Stimulated activated CD8-positive, alpha-beta memory T cell treated with anti-CD3 and anti-CD28 coated beads, Interleukin-15, amount 100 ng/mL, for 1 hour (primary cell): ENCODE data around the gene DOCK7.

ENCODE experiments used
- DNase-seq: peaks from one replicate; pipeline ENCODE4 v3.0.0-alpha.2; 2020; ENCODE audit warnings: low read depth

The DOCK7 gene

GRCh38 chr1:62450301-62450700 lies 237.9 kb downstream of the DOCK7 start:
- DNase-seq = no peak

- DNase-seq = no peak
Observed at GRCh38 chr1:62448221-62448933, 239.8 kb downstream of the DOCK7 start.

GRCh38 chr1:62444701-62445100 lies 243.5 kb downstream of the DOCK7 start:
- DNase-seq = no peak

- no peak for DNase-seq
Observed at GRCh38 chr1:62439652-62440371, 248.4 kb downstream of the DOCK7 start.

GRCh38 chr1:62438163-62438562 lies 250.0 kb downstream of the DOCK7 start:
- no peak for DNase-seq

- no peak for DNase-seq
Observed at GRCh38 chr1:62437273-62437940, 250.8 kb downstream of the DOCK7 start.

GRCh38 chr1:62436466-62437272 lies 251.5 kb downstream of the DOCK7 start, which contains the start of gene USP1:
TSS of gene USP1 (plus strand) at chr1:62437049. CDS start at chr1:62439868, 2,819 bp downstream.
- peak; percentile 91 for DNase-seq

GRCh38 chr1:62436039-62436465 lies 252.1 kb downstream of the DOCK7 start:
- no peak for DNase-seq

GRCh38 chr1:62435231-62436038 lies 252.8 kb downstream of the DOCK7 start:
- no peak for DNase-seq

- DNase-seq = no peak
Observed at GRCh38 chr1:62434618-62435001, 253.6 kb downstream of the DOCK7 start.

- DNase-seq = no peak
Observed at GRCh38 chr1:62433861-62434617, 254.1 kb downstream of the DOCK7 start.

- DNase-seq = no peak
Observed at GRCh38 chr1:62429581-62429980, 258.6 kb downstream of the DOCK7 start.

- no peak for DNase-seq
Observed at GRCh38 chr1:62428351-62428750, 259.8 kb downstream of the DOCK7 start.

GRCh38 chr1:62426794-62427193 lies 261.4 kb downstream of the DOCK7 start:
- no peak for DNase-seq

- DNase-seq = no peak
Observed at GRCh38 chr1:62426237-62426636, 261.9 kb downstream of the DOCK7 start.

GRCh38 chr1:62425041-62425440 lies 263.1 kb downstream of the DOCK7 start:
- DNase-seq = no peak

GRCh38 chr1:62424411-62424810 lies 263.8 kb downstream of the DOCK7 start:
- no peak for DNase-seq

- no peak for DNase-seq
Observed at GRCh38 chr1:62423580-62424242, 264.5 kb downstream of the DOCK7 start.

GRCh38 chr1:62420214-62420613 lies 268.0 kb downstream of the DOCK7 start:
- no peak for DNase-seq
